Nephron (organoid): ENCODE results near the gene KHDC3L.

ENCODE experiments used
- H3K27ac Mint-ChIP-seq, 3 experiments: 2 replicates each; pipeline ENCODE4 v1.8.0; 2020; ENCODE audit warnings: mixed read lengths in 3 of 3, mild to moderate bottlenecking in 2 of 3, moderate library complexity in 1 of 3
- H3K27me3 Mint-ChIP-seq: 2 replicates; pipeline ENCODE4 v1.8.0; 2021; ENCODE audit warnings: low read depth, mild to moderate bottlenecking, moderate library complexity, mixed read lengths
- H3K36me3 Mint-ChIP-seq: 2 replicates; pipeline ENCODE4 v1.8.0; 2020; ENCODE audit warnings: low read depth, mixed read lengths
- H3K4me1 Mint-ChIP-seq: 2 replicates; pipeline ENCODE4 v1.8.0; 2020; ENCODE audit warnings: mixed read lengths
- H3K4me3 Mint-ChIP-seq, 3 experiments: 2 replicates each; pipeline ENCODE4 v1.8.0; 2020; ENCODE audit warnings: mild to moderate bottlenecking in 3 of 3, mixed read lengths in 3 of 3, moderate library complexity in 2 of 3
- H3K9me3 Mint-ChIP-seq: 2 replicates; pipeline ENCODE4 v1.8.0; 2020; ENCODE audit warnings: mixed read lengths
- CTCF ChIP-seq, 3 experiments: fragments of 200-600 bp; sonication (generic); IDR thresholded peaks; one replicate each; pipeline ENCODE4 v1.5.0; 2021; ENCODE audit warnings: antibody characterized with exemption in 3 of 3; ENCODE audit not compliant: unreplicated experiment in 3 of 3

The KHDC3L gene

GRCh38 chr6:73339340-73339739 lies 23.1 kb upstream of the KHDC3L start:
- H3K9me3 Mint-ChIP-seq = no peaks in the 10 kb centered on the region
- no peak for TF ChIP-seq CTCF (IDR thresholded peaks at IDR 0.05; ENCODE audit: unreplicated experiment in 3 of 3)
- no peaks in the 10 kb centered on the region for H3K36me3 Mint-ChIP-seq
- no peaks in the 10 kb centered on the region for H3K27me3 Mint-ChIP-seq
- H3K4me3 Mint-ChIP-seq = no peak overlapping the region
- no peak overlapping the region for H3K27ac Mint-ChIP-seq
- H3K4me1 Mint-ChIP-seq = no peaks in the 10 kb centered on the region

DNA sequence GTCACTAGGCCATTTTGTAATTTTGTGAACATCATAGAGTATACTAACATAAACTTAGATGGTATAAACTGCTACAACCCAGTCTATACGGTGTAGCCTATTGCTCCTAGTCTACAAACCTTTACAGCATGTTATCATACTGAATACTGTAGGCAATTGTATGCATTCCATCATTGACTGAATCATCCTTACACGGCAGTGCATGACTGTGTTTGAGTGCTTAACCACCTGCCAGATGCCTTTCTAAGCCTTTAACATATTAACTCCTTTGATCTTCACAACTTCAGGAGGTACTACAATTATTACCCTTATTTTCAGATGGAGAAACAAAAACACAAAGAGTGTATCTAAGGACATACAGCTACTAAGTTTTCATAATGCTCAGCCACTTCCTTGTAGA lies 22.4 kb upstream of the KHDC3L start:
- H3K4me1 Mint-ChIP-seq = no peaks in the 10 kb centered on the region
- H3K27me3 Mint-ChIP-seq = no peaks in the 10 kb centered on the region
- no peaks in the 10 kb centered on the region for H3K9me3 Mint-ChIP-seq
- no peaks in the 10 kb centered on the region for H3K36me3 Mint-ChIP-seq
- no peak overlapping the region for H3K4me3 Mint-ChIP-seq
- TF ChIP-seq CTCF (IDR thresholded peaks at IDR 0.05; ENCODE audit: unreplicated experiment in 3 of 3) = no peak
- H3K27ac Mint-ChIP-seq = no peak overlapping the region

GRCh38 chr6:73341335-73341734 lies 21.1 kb upstream of the KHDC3L start:
- Mint-ChIP-seq H3K4me3 (no peak overlapping the region), H3K4me1 (no peaks in the 10 kb centered on the region), H3K9me3 (no peaks in the 10 kb centered on the region), H3K36me3 (no peaks in the 10 kb centered on the region), H3K27ac (no peak overlapping the region), H3K27me3 (no peaks in the 10 kb centered on the region)
- TF ChIP-seq CTCF (IDR thresholded peaks at IDR 0.05; ENCODE audit: unreplicated experiment in 3 of 3) = no peak

GRCh38 chr6:73342174-73342573 lies 20.3 kb upstream of the KHDC3L start:
- no peak overlapping the region for H3K4me3 Mint-ChIP-seq
- no peak overlapping the region for H3K27ac Mint-ChIP-seq
- no peaks in the 10 kb centered on the region for H3K27me3 Mint-ChIP-seq
- no peak for TF ChIP-seq CTCF (IDR thresholded peaks at IDR 0.05; ENCODE audit: unreplicated experiment in 3 of 3)
- H3K4me1 Mint-ChIP-seq = no peaks in the 10 kb centered on the region
- no peaks in the 10 kb centered on the region for H3K36me3 Mint-ChIP-seq
- H3K9me3 Mint-ChIP-seq = no peaks in the 10 kb centered on the region

DNA sequence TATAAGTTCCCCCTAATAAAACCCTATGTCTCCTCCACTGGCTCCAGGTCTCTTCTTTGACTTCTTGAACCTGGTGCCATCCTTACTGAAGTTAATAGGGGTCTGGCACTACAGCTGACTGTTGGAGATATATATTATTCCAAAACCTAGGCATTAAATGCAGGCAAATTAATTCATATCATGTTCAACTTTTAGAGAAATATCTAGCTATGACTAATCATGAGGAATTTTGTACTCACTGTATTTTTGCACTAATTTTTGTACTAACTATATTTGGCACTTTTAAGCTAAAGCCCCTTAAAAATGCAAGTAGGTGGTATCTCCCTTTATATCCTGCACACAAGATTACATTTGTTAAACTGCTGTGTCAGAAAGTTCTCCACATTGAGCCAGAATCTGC lies 19.3 kb upstream of the KHDC3L start:
- Mint-ChIP-seq H3K4me1 (no peaks in the 10 kb centered on the region), H3K27me3 (peaks cover 2% of the 10 kb centered on the region), H3K27ac (no peak overlapping the region), H3K4me3 (no peak overlapping the region), H3K36me3 (no peaks in the 10 kb centered on the region), H3K9me3 (no peaks in the 10 kb centered on the region)
- no peak for TF ChIP-seq CTCF (IDR thresholded peaks at IDR 0.05; ENCODE audit: unreplicated experiment in 3 of 3)

- H3K4me1 Mint-ChIP-seq = no peaks in the 10 kb centered on the region
- no peaks in the 10 kb centered on the region for H3K9me3 Mint-ChIP-seq
- peaks cover 23% of the 10 kb centered on the region for H3K27me3 Mint-ChIP-seq
Measured at GRCh38 chr6:73348550-73349204, 13.8 kb upstream of the KHDC3L start.

More at GRCh38 chr6:73348550-73349204, 13.8 kb upstream of the KHDC3L start:
- TF ChIP-seq CTCF (IDR thresholded peaks at IDR 0.05; ENCODE audit: unreplicated experiment in 3 of 3) = no peak
- Mint-ChIP-seq H3K36me3 (no peaks in the 10 kb centered on the region), H3K4me3 (no peak overlapping the region), H3K27ac (no peak overlapping the region)
